ENCODE results near the gene SEMA4G.
A peak's percentile ranks its signal among the peaks of the same experiment; 100 is the strongest.
"Not testable (repeated sequence)": the region's sequence is repeated elsewhere in the genome, so short reads cannot be mapped to it uniquely, and the experiment has no call there.

Gene SEMA4G

GRCh38 chr10:100970914-100971811 is 1.9 kb downstream of the SEMA4G start:
- no peak for DNase-seq (ENCODE audit: low spot score)

GRCh38 chr10:100972115-100972903 is 3.0 kb downstream of the SEMA4G start:
- DNase-seq (ENCODE audit: low spot score), result no peak

GRCh38 chr10:100972904-100973535 is 3.7 kb downstream of the SEMA4G start:
- no peak for DNase-seq (ENCODE audit: low spot score)

GRCh38 chr10:100975397-100975796 is 6.1 kb downstream of the SEMA4G start:
- not testable (repeated sequence) for DNase-seq (ENCODE audit: low spot score)

GRCh38 chr10:100976906-100977305 is 7.6 kb downstream of the SEMA4G start:
- no peak for DNase-seq (ENCODE audit: low spot score)

- no peak for DNase-seq (ENCODE audit: low spot score)
Measured at GRCh38 chr10:100977436-100977835, 8.1 kb downstream of the SEMA4G start.

- no peak for DNase-seq (ENCODE audit: low spot score)
Measured at GRCh38 chr10:100978121-100978900, 9.0 kb downstream of the SEMA4G start.

GRCh38 chr10:100978901-100979195 is 9.5 kb downstream of the SEMA4G start:
- DNase-seq (ENCODE audit: low spot score), result no peak

GRCh38 chr10:100979791-100980272 is 10.5 kb downstream of the SEMA4G start:
- no peak for DNase-seq (ENCODE audit: low spot score)

GRCh38 chr10:100980311-100980710 is 11.0 kb downstream of the SEMA4G start:
- no peak for DNase-seq (ENCODE audit: low spot score)

- DNase-seq (ENCODE audit: low spot score), result no peak
Measured at GRCh38 chr10:100980711-100981110, 11.4 kb downstream of the SEMA4G start.

- no peak for DNase-seq (ENCODE audit: low spot score)
Measured at GRCh38 chr10:100981178-100981772, 12.0 kb downstream of the SEMA4G start.

- no peak for DNase-seq (ENCODE audit: low spot score)
Measured at GRCh38 chr10:100982916-100983830, 13.9 kb downstream of the SEMA4G start.

GRCh38 chr10:100983868-100984671 is 14.8 kb downstream of the SEMA4G start:
- DNase-seq (ENCODE audit: low spot score), result no peak

GRCh38 chr10:100984672-100985177 is 15.4 kb downstream of the SEMA4G start:
- no peak for DNase-seq (ENCODE audit: low spot score)

- DNase-seq (ENCODE audit: low spot score), result no peak
Measured at GRCh38 chr10:100985336-100985735, 16.0 kb downstream of the SEMA4G start.

- no peak for DNase-seq (ENCODE audit: low spot score)
Measured at GRCh38 chr10:100986623-100986951, 17.3 kb downstream of the SEMA4G start.

GRCh38 chr10:100986952-100987684 is 17.8 kb downstream of the SEMA4G start, which contains the start of the genes MRPL43 and TWNK:
MRPL43 (minus strand) TSS chr10:100987497; CDS start chr10:100987443, 54 bp downstream.
TWNK (plus strand) TSS chr10:100987543; CDS start chr10:100988211, 668 bp downstream.
- DNase-seq (ENCODE audit: low spot score), result peak; percentile 87

All from RKO (cell line).